ENCODE data around the gene ABCA13.

The ABCA13 gene

DNA sequence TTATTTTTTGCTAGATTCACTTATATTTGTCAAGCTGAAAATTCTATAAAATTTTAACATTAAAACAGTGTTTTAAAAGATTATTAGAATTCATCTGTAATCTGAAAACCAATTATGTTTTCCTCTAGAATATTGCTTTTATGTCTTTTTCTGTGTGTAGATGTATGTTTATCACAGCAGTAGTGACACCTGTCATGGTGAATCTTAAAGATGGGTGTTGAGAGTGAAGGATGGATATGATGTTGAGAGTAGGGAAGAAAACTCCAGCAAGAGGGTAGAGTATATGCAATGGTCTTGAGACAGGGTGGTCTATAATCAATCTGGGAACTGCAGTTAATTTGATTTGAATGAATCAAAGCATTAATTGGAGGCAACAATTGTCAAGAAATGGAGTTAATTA, 416.2 kb downstream of the ABCA13 start:
- DNase-seq (ENCODE audit: extremely low read depth, low read depth): no peak
- TF ChIP-seq, protein P1, sequence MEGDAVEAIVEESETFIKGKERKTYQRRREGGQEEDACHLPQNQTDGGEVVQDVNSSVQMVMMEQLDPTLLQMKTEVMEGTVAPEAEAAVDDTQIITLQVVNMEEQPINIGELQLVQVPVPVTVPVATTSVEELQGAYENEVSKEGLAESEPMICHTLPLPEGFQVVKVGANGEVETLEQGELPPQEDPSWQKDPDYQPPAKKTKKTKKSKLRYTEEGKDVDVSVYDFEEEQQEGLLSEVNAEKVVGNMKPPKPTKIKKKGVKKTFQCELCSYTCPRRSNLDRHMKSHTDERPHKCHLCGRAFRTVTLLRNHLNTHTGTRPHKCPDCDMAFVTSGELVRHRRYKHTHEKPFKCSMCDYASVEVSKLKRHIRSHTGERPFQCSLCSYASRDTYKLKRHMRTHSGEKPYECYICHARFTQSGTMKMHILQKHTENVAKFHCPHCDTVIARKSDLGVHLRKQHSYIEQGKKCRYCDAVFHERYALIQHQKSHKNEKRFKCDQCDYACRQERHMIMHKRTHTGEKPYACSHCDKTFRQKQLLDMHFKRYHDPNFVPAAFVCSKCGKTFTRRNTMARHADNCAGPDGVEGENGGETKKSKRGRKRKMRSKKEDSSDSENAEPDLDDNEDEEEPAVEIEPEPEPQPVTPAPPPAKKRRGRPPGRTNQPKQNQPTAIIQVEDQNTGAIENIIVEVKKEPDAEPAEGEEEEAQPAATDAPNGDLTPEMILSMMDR (IDR thresholded peaks at IDR 0.05; ENCODE audit: low read depth, low read length): no peak

DNA sequence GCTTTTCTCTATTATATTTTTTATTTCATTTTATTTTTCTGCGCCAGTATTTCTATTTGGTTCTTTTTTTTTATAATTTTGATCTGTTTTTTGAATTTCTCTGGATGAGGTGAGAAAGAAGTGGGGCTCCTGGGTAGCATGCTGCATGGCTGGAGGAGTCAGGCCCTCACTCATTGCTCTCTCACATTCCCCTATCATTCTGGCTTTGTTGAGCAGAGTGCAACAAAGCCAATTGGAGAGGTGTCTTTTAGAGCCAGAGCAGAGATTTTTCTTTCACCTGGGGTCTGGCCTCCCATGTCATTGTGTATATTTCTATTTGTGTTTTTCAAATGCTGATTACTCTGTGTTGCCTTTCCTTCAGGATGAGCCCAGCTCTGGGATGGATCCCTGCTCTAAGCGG, 423.1 kb downstream of the ABCA13 start:
- TF ChIP-seq, protein P1 (IDR thresholded peaks at IDR 0.05; ENCODE audit: low read depth, low read length): no peak
- DNase-seq (ENCODE audit: extremely low read depth, low read depth): no peak

DNA sequence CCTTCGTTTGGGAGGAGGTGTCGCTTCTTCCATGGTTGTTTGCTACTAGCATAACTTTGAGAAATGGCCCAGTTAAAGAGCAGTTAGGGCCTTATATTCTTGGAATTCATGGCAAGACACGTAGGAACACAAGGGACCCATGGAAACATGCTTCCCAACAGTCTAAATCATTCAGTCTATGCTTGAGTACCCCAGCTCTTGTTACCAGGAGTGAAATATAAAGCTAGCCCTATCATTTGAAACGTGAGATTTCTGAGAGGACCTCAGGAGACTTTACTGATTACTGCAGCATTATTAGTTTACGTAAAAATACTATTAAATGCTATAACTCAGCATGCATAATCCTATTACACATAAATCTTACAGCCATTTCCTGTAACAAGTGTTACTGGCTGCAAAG, 424.5 kb downstream of the ABCA13 start:
- TF ChIP-seq, protein P1 (IDR thresholded peaks at IDR 0.05; ENCODE audit: low read depth, low read length): no peak
- no peak for DNase-seq (ENCODE audit: extremely low read depth, low read depth)

DNA sequence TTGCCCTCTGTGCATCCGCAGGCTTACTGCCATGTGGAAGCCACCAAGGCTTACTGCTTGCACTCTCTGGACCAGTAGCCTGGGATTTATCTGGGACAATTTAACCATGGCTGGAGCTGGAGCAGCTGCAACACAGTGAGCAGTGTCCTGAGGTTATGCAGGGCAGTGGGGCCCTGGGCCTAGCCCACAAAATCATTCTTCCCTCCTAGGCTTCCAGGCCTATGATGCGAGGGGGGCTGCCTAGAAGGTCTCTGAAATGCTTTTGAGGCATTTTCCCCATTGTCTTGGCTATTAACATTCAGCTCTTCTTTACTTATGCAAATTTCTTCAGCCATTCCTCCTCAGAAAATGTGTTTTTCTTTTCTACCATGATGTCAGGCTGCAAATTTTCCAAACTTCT, 439.4 kb downstream of the ABCA13 start:
- TF ChIP-seq, protein P1 (IDR thresholded peaks at IDR 0.05; ENCODE audit: low read depth, low read length): no peak
- DNase-seq (ENCODE audit: extremely low read depth, low read depth): no peak

DNA sequence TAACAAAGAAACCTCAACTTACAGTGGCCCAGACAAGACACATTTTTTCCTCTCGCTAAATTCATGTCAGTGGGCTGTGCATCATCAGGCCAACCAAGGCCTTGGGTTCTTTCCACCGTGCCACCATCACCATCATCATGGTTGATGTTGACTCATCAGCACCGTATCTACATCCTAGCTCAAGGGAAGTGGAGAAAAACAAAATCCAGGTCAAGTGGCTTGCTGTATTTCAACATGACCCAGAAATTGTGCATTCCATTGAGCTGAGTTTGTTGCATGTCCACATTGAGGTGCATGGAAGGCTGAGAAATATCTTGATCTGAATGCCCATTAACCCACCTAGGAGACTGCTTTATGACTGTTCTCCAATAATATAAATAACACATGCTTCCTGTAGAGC, 440.7 kb downstream of the ABCA13 start:
- TF ChIP-seq, protein P1 (IDR thresholded peaks at IDR 0.05; ENCODE audit: low read depth, low read length): no peak
- DNase-seq (ENCODE audit: extremely low read depth, low read depth): no peak

DNA sequence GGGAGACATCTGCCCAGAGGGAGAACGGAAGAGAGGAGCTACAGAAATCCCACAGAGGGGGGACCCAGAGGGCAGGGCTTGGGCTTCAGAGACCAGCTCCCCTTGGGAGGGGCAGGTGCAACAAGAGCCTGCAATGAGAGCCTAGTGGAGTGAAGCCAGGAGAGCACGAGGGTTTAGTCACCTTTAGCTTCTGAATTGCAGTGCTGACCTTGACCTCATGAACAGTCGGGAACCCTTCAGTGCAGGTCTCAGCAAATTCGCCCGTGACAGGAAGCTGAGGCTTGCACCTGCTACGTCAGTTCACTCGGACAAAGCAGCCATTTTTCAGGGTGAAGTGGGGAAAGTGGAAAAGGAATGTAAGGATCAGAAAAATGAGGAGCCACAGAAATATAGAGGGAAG, 446.2 kb downstream of the ABCA13 start:
- TF ChIP-seq, protein P1 (IDR thresholded peaks at IDR 0.05; ENCODE audit: low read depth, low read length): no peak
- DNase-seq (ENCODE audit: extremely low read depth, low read depth): no peak

DNA sequence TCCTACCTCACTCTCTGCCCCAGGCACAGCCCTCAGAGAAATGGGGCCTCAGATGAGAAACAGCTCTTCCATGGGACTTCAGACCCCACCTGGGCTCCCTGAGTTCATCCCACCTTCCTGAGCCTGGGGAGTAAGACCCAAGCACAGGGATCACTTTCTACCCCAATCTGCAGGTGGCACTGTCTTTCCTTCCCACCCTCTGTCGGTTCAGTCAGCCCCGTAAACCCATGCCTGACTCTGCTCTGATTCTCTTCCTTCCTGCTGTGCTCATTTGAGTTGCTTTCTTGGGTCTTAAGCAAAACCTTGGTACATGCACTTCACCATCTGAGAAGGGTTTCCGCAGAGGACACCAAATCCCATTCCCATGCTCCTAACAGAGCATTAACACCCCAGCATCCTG, 446.7 kb downstream of the ABCA13 start:
- DNase-seq (ENCODE audit: extremely low read depth, low read depth): no peak
- TF ChIP-seq, protein P1 (IDR thresholded peaks at IDR 0.05; ENCODE audit: low read depth, low read length): no peak
